Globus pallidus (tissue), 1 donor: ENCODE results near the gene EVL.
"Not testable (repeated sequence)": the region's sequence is repeated elsewhere in the genome, so short reads cannot be mapped to it uniquely, and the experiment has no call there.

Experiments
- DNase-seq: peaks from one replicate; pipeline ENCODE4 v3.0.0-alpha.2; 2015; ENCODE audit warnings: low spot score

EVL gene

GRCh38 chr14:100065111-100065871, at the start of gene EVL:
TSS of gene EVL (plus strand) at chr14:100065422. CDS start at chr14:100065501, 79 bp downstream.
- peak; percentile 46 for DNase-seq

GRCh38 chr14:100017553-100017952, 47.7 kb upstream of the EVL start:
- no peak for DNase-seq

- no peak for DNase-seq
Measured at GRCh38 chr14:100018054-100018453, 47.2 kb upstream of the EVL start.

- DNase-seq: no peak
Measured at GRCh38 chr14:100018482-100018881, 46.7 kb upstream of the EVL start.

GRCh38 chr14:100019156-100019744, 46.0 kb upstream of the EVL start:
- DNase-seq: peak; percentile 65

GRCh38 chr14:100020629-100021028, 44.6 kb upstream of the EVL start:
- DNase-seq: no peak

- DNase-seq: no peak
Measured at GRCh38 chr14:100022772-100023451, 42.3 kb upstream of the EVL start.

GRCh38 chr14:100025111-100025510, 40.1 kb upstream of the EVL start:
- no peak for DNase-seq

GRCh38 chr14:100027771-100028490, 37.3 kb upstream of the EVL start:
- DNase-seq: no peak

GRCh38 chr14:100028990-100029677, 36.1 kb upstream of the EVL start:
- DNase-seq: no peak

GRCh38 chr14:100030006-100030405, 35.2 kb upstream of the EVL start:
- DNase-seq: not testable (repeated sequence)

GRCh38 chr14:100030452-100031153, 34.6 kb upstream of the EVL start:
- no peak for DNase-seq

GRCh38 chr14:100031506-100032281, 33.5 kb upstream of the EVL start:
- no peak for DNase-seq

GRCh38 chr14:100032738-100033137, 32.5 kb upstream of the EVL start:
- no peak for DNase-seq

GRCh38 chr14:100033347-100034075, 31.7 kb upstream of the EVL start:
- no peak for DNase-seq

- DNase-seq: no peak
Measured at GRCh38 chr14:100034468-100034867, 30.8 kb upstream of the EVL start.

- no peak for DNase-seq
Measured at GRCh38 chr14:100034961-100035500, 30.2 kb upstream of the EVL start.

- no peak for DNase-seq
Measured at GRCh38 chr14:100035700-100036099, 29.5 kb upstream of the EVL start.

- DNase-seq: no peak
Measured at GRCh38 chr14:100037353-100037752, 27.9 kb upstream of the EVL start.
